NCI-H1105 (cell line): ENCODE results near the gene LIMA1.
"Not testable (repeated sequence)": the region's sequence is repeated elsewhere in the genome, so short reads cannot be mapped to it uniquely, and the experiment has no call there.

Experiments used
- DNase-seq: peaks from one replicate; lab custom pipeline; 2025; lab: John Stamatoyannopoulos, UW

LIMA1 gene

GRCh38 chr12:50185970-50186663, 97.2 kb downstream of the LIMA1 start:
- DNase-seq = peak; percentile 64

DNA sequence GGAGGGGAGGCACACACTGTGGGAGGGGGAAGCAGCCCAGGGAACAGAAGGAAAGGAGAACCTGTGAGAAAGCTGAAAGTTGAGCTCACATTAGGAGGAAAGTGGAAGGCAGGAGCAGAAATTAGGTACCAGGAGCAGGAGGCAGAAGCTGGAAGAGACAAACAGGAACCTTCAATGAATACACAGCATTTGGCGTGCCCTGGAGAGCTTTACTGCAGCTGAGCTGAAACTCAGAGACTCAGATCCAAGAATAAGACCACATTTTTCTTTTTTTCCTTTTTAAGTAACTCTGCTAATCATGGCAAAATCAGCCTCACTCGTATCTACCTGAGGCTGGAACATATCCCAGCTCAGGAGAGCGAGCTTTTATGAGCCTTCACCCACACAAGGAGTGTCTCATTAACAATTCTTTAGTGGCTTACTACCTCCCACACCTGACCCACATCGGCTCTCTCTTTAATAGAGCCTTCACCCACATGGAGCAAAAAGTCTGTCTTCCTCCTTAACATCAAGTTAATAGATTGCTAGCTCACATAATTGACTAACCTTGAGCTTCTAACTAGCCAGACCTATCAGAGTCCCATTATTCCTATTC, 97.9 kb downstream of the LIMA1 start:
- DNase-seq = peak; percentile 64

GRCh38 chr12:50184261-50184660, 99.1 kb downstream of the LIMA1 start:
- no peak for DNase-seq

DNA sequence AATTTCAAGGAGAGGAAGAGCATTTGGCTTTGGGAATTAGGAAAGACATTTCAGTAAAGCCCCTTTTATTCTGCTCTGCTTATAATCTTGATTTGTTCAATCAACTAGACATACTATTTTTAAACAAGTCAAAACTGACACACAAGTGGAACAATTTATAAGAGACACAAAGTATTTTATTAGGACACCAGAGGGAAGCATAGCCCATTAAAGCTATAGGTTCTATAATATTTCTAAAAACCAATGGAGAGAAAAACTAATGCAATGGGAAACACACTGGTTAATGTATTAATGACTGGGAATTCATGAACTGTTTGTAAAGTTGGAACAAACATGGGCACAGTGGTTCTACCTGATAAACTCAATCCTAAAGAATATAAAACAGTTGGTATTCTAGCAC, 100.9 kb downstream of the LIMA1 start:
- no peak for DNase-seq

DNA sequence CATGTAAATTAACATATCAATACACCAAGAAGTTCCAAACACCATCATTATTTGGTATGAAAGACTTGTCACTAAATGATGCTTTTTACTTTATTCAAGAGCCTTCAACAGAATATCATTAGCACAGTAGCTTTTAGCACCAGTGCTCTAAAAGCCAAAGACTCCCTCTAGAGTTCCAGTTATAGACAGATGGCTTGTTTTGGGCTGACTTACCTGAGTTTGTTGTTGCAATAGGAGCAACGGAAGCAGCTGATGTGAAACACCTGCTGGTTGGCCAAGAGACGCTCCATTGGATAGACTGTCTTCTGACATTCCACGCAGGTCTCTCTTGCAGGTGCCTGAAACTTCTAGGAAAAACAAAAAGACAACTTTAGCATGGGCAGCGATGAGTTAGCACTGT, 101.6 kb downstream of the LIMA1 start:
- no peak for DNase-seq

DNA sequence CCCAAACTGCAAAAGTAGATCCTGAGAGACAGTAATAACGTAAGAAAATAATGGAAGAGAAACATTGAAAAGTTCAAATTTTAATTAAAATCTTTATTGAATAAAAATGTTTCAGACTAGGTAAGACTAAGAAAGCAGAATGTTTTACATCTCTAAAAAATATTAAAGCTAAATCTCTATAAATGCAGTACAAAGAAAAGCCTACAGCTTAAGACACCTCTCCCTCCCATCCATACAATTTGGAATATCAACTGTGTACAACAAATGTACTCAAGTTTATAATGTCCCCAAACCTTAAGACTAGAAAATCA, 107.6 kb downstream of the LIMA1 start:
- DNase-seq = no peak

DNA sequence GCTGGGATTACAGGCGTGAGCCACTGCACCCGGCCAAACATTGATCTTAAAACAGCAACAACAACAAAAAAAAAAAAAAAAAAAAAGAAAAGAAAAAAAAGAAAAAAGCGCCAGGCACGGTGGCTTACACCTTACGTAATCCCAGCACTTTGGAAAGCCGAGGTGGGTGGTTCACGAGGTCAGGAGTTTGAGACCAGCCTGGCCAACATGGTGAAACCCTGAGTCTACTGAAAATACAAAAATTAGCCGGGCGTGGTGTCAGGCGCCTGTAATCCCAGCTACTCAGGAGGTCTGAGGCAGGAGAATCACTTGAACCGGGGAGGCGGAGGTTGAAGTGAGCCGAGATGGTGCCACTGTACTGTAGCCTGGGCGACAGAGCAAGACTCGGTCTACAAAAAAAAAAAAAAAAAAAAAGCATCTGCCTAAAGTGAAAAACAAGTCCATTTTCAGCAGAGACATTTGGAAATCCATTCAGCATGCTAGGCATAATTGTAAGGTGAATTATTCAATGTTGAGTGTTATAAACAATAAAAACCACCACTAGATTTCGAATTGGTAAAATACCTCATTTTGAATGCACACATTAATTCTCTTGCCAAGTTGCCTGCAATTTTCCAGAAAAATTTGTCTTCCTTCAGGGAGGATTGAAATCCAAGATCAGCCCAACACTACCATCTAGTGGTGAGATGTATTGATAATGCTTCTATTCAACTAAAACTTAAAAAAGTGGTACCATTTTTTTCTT, 108.2 kb downstream of the LIMA1 start:
- peak; percentile 26 for DNase-seq

DNA sequence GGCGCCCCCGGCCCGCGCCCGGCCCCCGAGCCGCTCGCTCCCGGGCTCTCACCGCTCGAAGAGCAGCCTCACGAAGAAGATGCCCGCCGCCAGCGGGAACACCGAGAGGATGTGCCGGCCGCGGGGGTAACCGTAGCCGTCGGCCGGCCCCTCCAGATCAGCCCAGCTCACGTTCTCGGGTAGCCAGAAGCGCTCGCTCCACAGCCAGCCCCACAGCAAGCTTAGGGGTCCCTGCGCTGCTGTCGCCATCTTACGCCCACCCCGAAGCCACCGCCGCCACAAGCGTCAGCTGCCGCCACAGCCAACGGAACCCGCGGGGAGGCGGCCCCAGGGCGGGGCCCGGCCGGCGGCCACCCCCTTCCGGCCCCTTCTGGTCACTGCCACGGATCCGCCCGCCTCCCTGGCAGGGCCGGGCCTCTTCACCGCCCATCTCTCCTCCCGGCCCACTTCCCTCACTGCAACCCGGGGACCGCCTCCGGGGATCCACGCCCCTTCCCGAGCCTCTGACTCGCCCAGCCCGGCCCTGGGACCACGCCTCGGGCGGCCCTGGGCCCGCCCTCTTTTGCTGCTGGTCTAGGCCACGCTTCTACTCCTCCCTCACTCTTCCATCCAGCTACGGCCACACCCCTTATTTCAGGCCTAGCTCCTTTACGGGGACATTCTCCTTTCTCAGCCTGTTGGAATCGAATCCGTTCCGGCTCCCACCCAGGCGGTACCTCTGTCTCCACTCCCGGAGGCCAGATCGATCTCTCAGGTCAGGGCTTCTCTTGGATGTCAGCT, 116.1 kb downstream of the LIMA1 start, which contains the start of gene CERS5:
TSS of gene CERS5 (minus strand) at position 321 of the 780 bp plus-strand sequence. CDS start at position 249, 72 bp downstream.
- DNase-seq = peak; percentile 86

GRCh38 chr12:50166799-50167048, 116.6 kb downstream of the LIMA1 start:
- no peak for DNase-seq

DNA sequence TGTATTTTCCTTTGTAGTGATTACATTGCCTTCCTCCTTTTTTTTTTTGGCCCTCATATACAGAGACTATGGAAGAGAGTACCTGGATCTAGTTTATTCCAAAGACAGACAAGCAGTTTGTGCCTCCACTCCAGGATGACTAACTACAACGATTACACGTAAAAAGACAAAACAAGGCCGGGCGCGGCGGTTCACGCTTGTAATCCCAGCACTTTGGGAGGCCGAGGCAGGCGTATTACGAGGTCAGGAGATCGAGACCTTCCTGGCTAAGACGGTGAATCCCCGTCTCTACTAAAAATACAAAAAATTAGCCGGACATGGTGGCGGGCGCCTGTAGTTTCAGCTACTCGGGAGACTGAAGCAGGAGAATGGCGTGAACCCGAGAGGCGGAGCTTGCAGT, 118.4 kb downstream of the LIMA1 start:
- DNase-seq = no peak

DNA sequence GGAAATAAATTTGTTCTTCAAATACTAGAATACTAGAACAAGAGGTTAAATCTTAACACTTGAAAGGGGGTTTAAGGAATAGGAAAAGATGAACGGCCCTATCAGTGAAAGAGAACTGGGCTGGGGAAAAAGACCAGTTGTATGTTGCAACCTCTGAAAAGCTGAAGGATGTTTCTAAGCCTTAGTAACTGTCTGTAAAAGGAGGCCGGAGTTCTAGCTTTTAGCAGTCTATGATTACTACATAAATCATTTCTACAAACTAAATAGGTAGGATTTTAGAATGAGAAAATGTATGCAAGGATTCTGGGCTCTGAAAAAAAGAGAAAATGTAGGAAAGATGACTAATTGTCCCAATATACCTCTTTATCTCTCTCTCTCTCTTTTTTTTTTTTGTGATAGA, 121.1 kb downstream of the LIMA1 start:
- no peak for DNase-seq

- DNase-seq = no peak
These were observed 122.7 kb downstream of the LIMA1 start for GRCh38 chr12:50160643-50161042.

- no peak for DNase-seq
These were observed 126.1 kb downstream of the LIMA1 start for GRCh38 chr12:50157259-50157658.

DNA sequence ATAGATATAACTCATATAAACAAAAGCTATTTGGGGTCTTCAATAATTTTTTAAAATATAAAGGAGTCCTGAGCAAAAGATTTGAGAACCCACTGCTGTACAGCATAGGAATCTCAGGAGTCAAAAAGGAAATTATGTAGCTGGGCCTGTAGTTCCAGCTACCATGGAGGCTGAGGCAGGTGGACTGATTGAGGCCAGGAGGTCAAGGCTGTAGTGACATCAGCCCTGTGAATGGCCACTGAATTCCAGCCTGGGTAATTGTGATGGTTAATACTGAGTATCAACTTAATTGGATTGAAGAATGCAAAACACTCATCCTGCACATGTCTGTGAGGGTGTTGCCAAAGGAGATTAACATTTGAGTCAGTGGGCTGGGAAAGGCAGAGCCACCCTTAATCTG, 126.7 kb downstream of the LIMA1 start:
- DNase-seq = no peak

GRCh38 chr12:50154947-50155346, 128.4 kb downstream of the LIMA1 start:
- DNase-seq = not testable (repeated sequence)

GRCh38 chr12:50151047-50151687, 132.2 kb downstream of the LIMA1 start:
- no peak for DNase-seq

GRCh38 chr12:50149311-50149710, 134.0 kb downstream of the LIMA1 start:
- DNase-seq = no peak

GRCh38 chr12:50148011-50148410, 135.3 kb downstream of the LIMA1 start:
- not testable (repeated sequence) for DNase-seq

- DNase-seq = no peak
These were observed 136.0 kb downstream of the LIMA1 start for GRCh38 chr12:50147281-50147680.

- DNase-seq = no peak
These were observed 137.9 kb downstream of the LIMA1 start for GRCh38 chr12:50145439-50145838.

DNA sequence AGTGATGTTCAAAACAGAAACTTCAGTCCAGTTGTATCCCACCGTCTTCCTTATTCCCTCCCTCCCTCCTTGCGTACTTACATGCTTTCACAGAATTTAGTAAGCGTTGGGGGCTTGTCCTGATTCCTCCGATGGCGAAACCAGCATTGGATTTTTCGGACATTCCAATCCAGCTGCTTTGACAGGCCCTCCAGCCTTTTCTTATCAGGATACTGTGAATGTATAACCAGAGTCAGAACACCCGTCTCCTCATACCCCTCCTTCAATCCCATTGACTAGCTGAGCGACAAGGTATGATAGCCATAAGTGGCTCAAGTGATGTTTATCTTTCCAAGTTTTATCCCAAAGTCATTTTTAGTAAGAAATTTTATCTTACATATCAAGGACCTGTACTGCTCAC, 140.3 kb downstream of the LIMA1 start:
- DNase-seq = no peak

GRCh38 chr12:50132505-50133135, 150.7 kb downstream of the LIMA1 start:
- no peak for DNase-seq
